K562 (cell line): ENCODE data around the gene SLC38A2. TPM values are rescaled to one million over a fixed set of nuclear protein-coding genes. Genes with fewer than 3 reads are reported as not detected.

Source experiments
- COPS2 ChIP-seq: fragments of 450-650 bp; conservative IDR thresholded peaks from 2 replicates; pipeline ENCODE4 v1.6.1; 2016; ENCODE audit warnings: mild to moderate bottlenecking, moderate library complexity
- CREBBP ChIP-seq: IDR thresholded peaks from one replicate; pipeline ENCODE4 v1.6.1; 2012; ENCODE audit warnings: low read depth, mild to moderate bottlenecking, control low read depth, inconsistent platforms, low read length
- CTCF ChIP-seq, 3 experiments: IDR thresholded peaks in 2 of 3; conservative IDR thresholded peaks in 1 of 3; 2 replicates each; pipeline ENCODE4 v1.5.1; 2011 to 2012; ENCODE audit warnings: low read length in 3 of 3, mild to moderate bottlenecking in 3 of 3, control low read depth in 2 of 3, improper control_type of control experiment in 1 of 3, inconsistent platforms in 1 of 3, low read depth in 1 of 3, mixed read lengths in 1 of 3, moderate library complexity in 1 of 3; ENCODE audit not compliant: insufficient read depth in 2 of 3
- DPF2 ChIP-seq: fragments of 450-650 bp; IDR thresholded peaks from 2 replicates; pipeline ENCODE4 v1.6.1; 2016
- ELF2 ChIP-seq: fragments of 250-450 bp; sonication (Bioruptor Pico); IDR thresholded peaks from 2 replicates; pipeline ENCODE4 v1.5.0; 2021; ENCODE audit warnings: mild to moderate bottlenecking
- FOSL1 ChIP-seq: fragments of 200-800 bp; sonication (Bioruptor generic); conservative IDR thresholded peaks from 2 replicates; pipeline ENCODE4 v1.6.1; 2016; ENCODE audit warnings: missing genetic modification characterization, missing compliant biosample characterization
- HIVEP1 ChIP-seq: fragments of 250-450 bp; sonication (Bioruptor Pico); IDR thresholded peaks from 2 replicates; pipeline ENCODE4 v1.4.0; 2020; ENCODE audit warnings: mild to moderate bottlenecking
- IRF9 ChIP-seq: fragments of 450-650 bp; IDR thresholded peaks from 2 replicates; pipeline ENCODE4 v1.6.1; 2016; ENCODE audit warnings: missing biosample characterization, missing genetic modification characterization
- KAT8 ChIP-seq: fragments of 450-650 bp; IDR thresholded peaks from 2 replicates; pipeline ENCODE4 v1.6.1; 2016; ENCODE audit warnings: low read depth, mild to moderate bottlenecking
- KLF16 ChIP-seq: IDR thresholded peaks from 2 replicates; pipeline ENCODE4 v1.6.1; 2016; ENCODE audit warnings: antibody characterized with exemption
- LEF1 ChIP-seq: fragments of 450-650 bp; IDR thresholded peaks from 2 replicates; pipeline ENCODE4 v1.6.1; 2016; ENCODE audit warnings: mild to moderate bottlenecking
- MAFK ChIP-seq: IDR thresholded peaks from 2 replicates; pipeline ENCODE4 v1.6.1; 2011; ENCODE audit warnings: low read length, improper control_type of control experiment
- MYC ChIP-seq, 2 experiments: fragments of 250-450 bp in 1 of 2; sonication (Bioruptor Pico) in 1 of 2; IDR thresholded peaks; 2 replicates each; pipeline versions ENCODE4 v1.5.1 to v1.6.1; 2012 to 2021; ENCODE audit warnings: low read depth in 2 of 2, borderline replicate concordance in 1 of 2, improper control_type of control experiment in 1 of 2, low read length in 1 of 2, mild to moderate bottlenecking in 1 of 2, moderate library complexity in 1 of 2
- NELFE ChIP-seq: IDR thresholded peaks from 2 replicates; pipeline ENCODE4 v1.6.1; 2011; ENCODE audit warnings: mild to moderate bottlenecking; ENCODE audit not compliant: insufficient read depth, insufficient read length
- SAFB2 ChIP-seq: fragments of 200-400 bp; formaldehyde crosslinking; IDR thresholded peaks from 2 replicates; pipeline ENCODE4 v1.6.1; 2018; ENCODE audit warnings: borderline replicate concordance, low read length, low read depth, moderate library complexity; ENCODE audit not compliant: severe bottlenecking
- TAF9B ChIP-seq: fragments of 450-650 bp; IDR thresholded peaks from 2 replicates; pipeline ENCODE4 v1.6.1; 2018; ENCODE audit warnings: mild to moderate bottlenecking; ENCODE audit not compliant: partially characterized antibody
- TBL1XR1 ChIP-seq, 2 experiments: IDR thresholded peaks; 2 replicates each; pipeline ENCODE4 v1.6.1; 2012; ENCODE audit warnings: improper control_type of control experiment in 2 of 2, low read length in 2 of 2, mild to moderate bottlenecking in 1 of 2
- TCF3 ChIP-seq: sonication (generic); formaldehyde crosslinking; IDR thresholded peaks from 2 replicates; pipeline ENCODE4 v1.4.0; 2020; ENCODE audit warnings: mild to moderate bottlenecking, missing genetic modification reagents
- THRA ChIP-seq: fragments of 450-650 bp; IDR thresholded peaks from 2 replicates; pipeline ENCODE4 v1.6.1; 2017; ENCODE audit warnings: mild to moderate bottlenecking, moderate library complexity
- ZNF212 ChIP-seq: fragments of 450-650 bp; formaldehyde crosslinking; IDR thresholded peaks from 2 replicates; pipeline ENCODE4 v1.4.0; 2020; ENCODE audit warnings: mild to moderate bottlenecking
- ZNF3 ChIP-seq: fragments of 250-450 bp; sonication (Bioruptor Pico); IDR thresholded peaks from 2 replicates; pipeline ENCODE4 v1.5.0; 2021; ENCODE audit warnings: mild to moderate bottlenecking, moderate library complexity
- ZNF311 ChIP-seq: fragments of 250-450 bp; sonication (Bioruptor Pico); IDR thresholded peaks from 2 replicates; pipeline ENCODE4 v1.4.0; 2020; ENCODE audit warnings: mild to moderate bottlenecking, moderate library complexity
- ZNF655 ChIP-seq: fragments of 250-450 bp; sonication (Bioruptor Pico); IDR thresholded peaks from 2 replicates; pipeline ENCODE4 v1.5.0; 2021
- ZNF764 ChIP-seq: fragments of 250-450 bp; sonication (Bioruptor Pico); IDR thresholded peaks from 2 replicates; pipeline ENCODE4 v1.4.0; 2020; ENCODE audit warnings: low read depth, mild to moderate bottlenecking, moderate library complexity
- polyA plus RNA-seq, 8 experiments: library from polyadenylated mRNA; depleted of rRNA in 4 of 8; stranded (reverse) in 5 of 8; unstranded in 3 of 8; fragments of >200 nt; fragmentation: Nextera tagmentation in 2 of 8; fragmentation: Illumina TruSeq in 1 of 8; extraction: Ambion mirVana in 2 of 8; extraction: Trizol in 1 of 8; gene quantifications; 2 replicates each; pipeline versions ENCODE4 v1.2.1 to v1.2.3, GENCODE V29; 2011 to 2014; ENCODE audit warnings: inconsistent platforms in 1 of 8, missing spikeins in 1 of 8
- total RNA-seq, 7 experiments: library from RNA; depleted of rRNA in 6 of 7; stranded (reverse); fragments of >200 nt in 6 of 7; fragmentation: Illumina TruSeq in 2 of 7; extraction: Trizol in 2 of 7; gene quantifications; 2 replicates each; pipeline versions ENCODE4 v1.2.1 to v1.2.3, GENCODE V29; 2011 to 2021; ENCODE audit warnings: low replicate concordance in 1 of 7
- TF ChIP-seq, protein P1 (sequence below): fragments of 450-650 bp; formaldehyde crosslinking; IDR thresholded peaks from 2 replicates; pipeline ENCODE4 v1.4.0; 2020; ENCODE audit warnings: mild to moderate bottlenecking

The SLC38A2 gene
- total and polyA plus RNA-seq, 9 of the 15 experiments (the other 6 are each of a cell fraction or from before 2014, with no cell fraction given) = 98.7 to 292 (median 143) TPM

DNA sequence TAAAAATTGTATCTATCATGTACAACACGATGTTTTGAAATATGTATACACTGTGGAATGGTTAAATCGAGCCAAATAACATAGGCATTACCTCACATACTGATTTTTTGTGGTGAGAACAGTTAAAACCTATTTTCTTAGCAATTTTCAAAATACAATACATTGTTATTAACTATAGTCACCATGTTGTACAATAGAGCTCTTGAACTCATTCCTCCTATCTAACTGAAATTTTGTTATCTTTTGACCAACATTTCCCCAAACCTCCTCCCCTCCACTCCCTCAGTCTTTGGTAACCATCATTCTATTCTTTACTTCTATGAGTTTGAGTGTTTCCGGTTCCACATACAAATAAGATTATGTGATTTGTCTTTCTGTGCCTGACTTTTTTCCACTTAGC lies 6.8 kb upstream of the SLC38A2 start (continued):
- TF ChIP-seq ZNF311 (CRISPR knock-in tag) = no peak
- no peak for TF ChIP-seq ZNF212 (CRISPR knock-in tag)
- no peak for TF ChIP-seq NELFE
- TF ChIP-seq ELF2 (CRISPR knock-in tag) = no peak
- no peak for TF ChIP-seq ZNF655 (CRISPR knock-in tag)
- peak; percentile 28; the same call in 1 of the 2 replicates for TF ChIP-seq FOSL1 (tag)
- TF ChIP-seq CREBBP = no peak
- no peak for TF ChIP-seq IRF9 (tag)
- no peak for TF ChIP-seq MYC (IDR thresholded peaks at IDR 0.05; ENCODE audit: low read depth, low read length)
- no peak for TF ChIP-seq MYC (CRISPR knock-in tag; IDR thresholded peaks at IDR 0.05; ENCODE audit: borderline replicate concordance, low read depth)
- no peak for TF ChIP-seq HIVEP1 (CRISPR knock-in tag)
- 0 out of 2 replicates have a peak, but pooled peaks have one; percentile 22 for TF ChIP-seq LEF1
- TF ChIP-seq SAFB2 = no peak
- TF ChIP-seq DPF2 = no peak; the same call in 1 of the 2 replicates
- TF ChIP-seq, protein P1, sequence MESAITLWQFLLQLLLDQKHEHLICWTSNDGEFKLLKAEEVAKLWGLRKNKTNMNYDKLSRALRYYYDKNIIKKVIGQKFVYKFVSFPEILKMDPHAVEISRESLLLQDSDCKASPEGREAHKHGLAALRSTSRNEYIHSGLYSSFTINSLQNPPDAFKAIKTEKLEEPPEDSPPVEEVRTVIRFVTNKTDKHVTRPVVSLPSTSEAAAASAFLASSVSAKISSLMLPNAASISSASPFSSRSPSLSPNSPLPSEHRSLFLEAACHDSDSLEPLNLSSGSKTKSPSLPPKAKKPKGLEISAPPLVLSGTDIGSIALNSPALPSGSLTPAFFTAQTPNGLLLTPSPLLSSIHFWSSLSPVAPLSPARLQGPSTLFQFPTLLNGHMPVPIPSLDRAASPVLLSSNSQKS (CRISPR knock-in tag) = no peak
- no peak for TF ChIP-seq KLF16
- TF ChIP-seq ZNF764 (CRISPR knock-in tag) = no peak
- TF ChIP-seq TCF3 (CRISPR knock-in tag) = peak; percentile 39
- no peak for TF ChIP-seq TAF9B
- TF ChIP-seq MAFK = no peak
- no peak for TF ChIP-seq COPS2
- no peak for TF ChIP-seq ZNF3 (CRISPR knock-in tag)
- TF ChIP-seq THRA = no peak
- TF ChIP-seq KAT8 = no peak
- no peak for TF ChIP-seq CTCF (IDR thresholded peaks at IDR 0.05 in 2 of 3, conservative IDR thresholded peaks at IDR 0.05 in 1 of 3; ENCODE audit: insufficient read depth in 2 of 3, low read depth in 1 of 3, low read length in 3 of 3)
- peak in 1 of 2 experiments; percentile 42; a peak in 1 of 4 replicates for TF ChIP-seq TBL1XR1 (IDR thresholded peaks at IDR 0.05; ENCODE audit: low read length in 2 of 2)
